HG03520 (cell line): ENCODE data around the gene STXBP4.
A peak's percentile ranks its signal among the peaks of the same experiment; 100 is the strongest.

Experiments
- ATAC-seq: cut with Tn5 transposase; IDR thresholded peaks from one replicate; pipeline ENCODE4 v1.9.1; 2021; ENCODE audit warnings: mild to moderate bottlenecking, moderate library complexity; ENCODE audit not compliant: unreplicated experiment

The STXBP4 gene

DNA sequence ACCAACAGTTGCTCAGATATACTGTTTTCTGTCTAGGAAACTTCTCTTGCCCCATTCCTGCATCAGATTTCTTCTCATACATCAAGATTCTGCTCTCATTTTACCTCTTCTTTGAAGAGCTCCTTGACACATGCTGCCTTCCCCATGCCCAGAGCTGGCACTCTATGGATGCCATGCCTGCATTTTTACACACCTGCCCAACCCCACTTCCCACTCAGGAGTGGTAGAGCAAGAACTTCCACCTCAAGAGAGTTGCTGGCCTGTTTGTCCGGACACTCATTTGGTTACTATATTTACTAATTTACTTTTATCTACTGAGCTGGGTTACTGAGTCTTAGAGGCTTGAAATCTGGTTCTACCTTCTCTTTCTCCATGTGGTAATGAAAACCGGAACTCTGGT lies 197.9 kb downstream of the STXBP4 start:
- no peak for ATAC-seq

DNA sequence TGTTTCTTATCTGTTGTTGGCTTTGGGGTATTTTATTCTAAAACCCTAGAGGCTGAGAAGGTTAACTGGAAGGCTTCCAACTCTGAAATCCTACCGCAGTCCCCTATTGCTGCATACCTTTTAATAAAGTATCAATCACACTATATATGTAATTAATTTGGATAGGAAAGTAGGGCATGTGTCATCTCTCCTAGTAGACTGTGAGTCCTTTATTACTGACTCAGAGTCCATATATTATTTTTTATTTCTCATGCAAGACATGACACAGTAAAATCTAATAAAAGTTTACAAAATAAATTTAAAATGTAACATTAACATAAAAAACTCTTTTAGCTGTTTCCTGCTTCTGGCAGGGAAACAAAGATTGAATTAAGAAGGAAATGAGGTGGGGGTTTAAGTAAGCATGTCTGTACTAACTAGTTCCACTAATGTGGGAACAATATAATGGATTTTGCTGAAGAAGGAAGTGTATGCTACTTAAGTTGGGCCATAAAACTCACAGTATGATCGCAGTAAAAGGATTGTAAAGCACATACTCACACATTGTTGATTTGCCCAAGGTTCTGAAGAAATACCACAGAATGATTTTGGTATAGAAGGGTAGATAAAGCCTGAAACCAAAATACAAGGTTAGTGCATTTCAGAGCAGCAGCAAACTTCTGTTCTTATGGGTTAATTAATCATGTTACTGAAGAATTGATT lies 198.6 kb downstream of the STXBP4 start:
- no peak for ATAC-seq

DNA sequence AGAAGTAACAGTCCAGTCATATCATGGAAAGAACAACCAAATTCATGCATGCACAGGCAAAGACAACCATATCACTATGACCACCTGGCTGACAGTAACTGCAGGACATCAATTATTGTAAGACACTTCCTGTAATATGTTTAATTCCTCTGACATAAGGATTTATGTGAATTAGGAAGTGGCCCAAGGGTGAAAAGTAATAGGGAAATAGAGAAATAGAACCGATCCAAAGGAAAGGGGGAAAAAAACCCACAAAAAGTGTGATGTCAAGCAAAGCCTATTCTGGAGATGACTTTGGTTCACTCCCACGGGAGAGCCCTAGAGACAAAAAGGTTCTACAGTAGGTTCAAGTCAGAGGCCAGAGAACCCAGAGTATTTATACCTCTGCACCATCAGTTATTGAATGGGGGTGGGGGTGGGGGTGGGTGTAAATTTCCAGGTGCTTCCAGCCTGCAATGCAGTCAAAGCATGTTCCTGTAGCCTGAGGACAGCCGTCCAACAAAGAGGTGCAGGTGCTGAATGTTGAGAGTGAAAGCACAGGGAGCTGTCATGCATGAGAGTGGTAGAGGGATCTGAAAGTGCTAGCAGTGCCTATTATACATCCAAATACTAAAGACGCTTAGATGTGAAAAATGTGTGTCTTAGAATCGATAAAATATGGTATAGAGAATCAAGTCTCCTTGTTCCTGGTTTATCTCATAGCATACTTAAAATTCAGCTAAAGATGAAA lies 200.6 kb downstream of the STXBP4 start:
- peak; percentile 81 for ATAC-seq

DNA sequence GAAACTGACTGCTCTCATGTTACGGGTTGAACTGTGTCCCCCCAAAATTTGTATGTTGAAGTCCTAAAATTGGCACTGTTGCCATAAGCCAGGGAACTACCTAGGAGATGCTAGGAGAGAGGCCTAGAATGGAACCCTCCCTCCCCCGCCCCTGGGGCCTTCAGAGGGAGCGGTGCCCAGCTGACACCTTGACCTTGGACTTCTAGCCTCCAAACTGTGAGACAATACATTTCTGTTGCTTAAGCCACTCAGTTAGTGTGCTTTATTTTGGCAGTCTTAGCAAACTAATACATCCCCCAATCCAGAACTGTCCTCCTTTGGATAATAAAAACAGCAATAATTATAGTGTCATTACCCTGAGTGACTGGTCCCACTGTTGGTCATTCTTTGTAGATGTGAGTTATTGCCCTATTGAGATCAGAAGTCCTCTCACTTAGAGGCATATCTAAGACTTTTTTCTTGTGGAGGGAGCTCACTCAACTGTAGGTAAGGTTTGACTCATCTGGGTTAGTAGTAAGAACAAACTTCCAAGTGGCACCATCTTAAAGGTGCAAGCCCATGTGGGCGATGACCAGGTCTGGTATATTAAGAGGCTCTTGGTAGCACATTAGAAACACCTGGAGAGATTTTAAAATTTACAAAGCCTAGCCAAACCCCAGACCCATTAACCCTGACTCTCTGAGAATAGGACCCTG lies 203.2 kb downstream of the STXBP4 start:
- no peak for ATAC-seq

DNA sequence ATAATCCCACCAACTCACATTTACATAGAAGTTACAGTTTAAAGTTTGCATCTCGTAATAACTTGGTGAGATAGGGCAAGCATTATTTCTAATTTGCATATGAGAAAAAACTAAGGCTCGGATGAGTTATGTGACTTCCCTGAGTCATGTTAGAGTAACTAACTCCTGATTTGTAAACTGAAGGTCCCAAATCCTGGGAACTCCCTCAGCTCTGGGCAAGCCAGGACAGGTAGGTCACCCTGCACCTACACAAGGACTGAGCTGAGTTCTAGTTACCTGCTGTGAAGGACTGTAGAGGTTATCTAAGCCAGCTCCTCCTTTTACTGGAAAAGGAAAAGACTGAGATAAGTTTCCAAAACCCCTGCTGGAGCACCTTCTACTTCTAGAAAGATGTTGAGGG lies 204.0 kb downstream of the STXBP4 start:
- ATAC-seq, result no peak

DNA sequence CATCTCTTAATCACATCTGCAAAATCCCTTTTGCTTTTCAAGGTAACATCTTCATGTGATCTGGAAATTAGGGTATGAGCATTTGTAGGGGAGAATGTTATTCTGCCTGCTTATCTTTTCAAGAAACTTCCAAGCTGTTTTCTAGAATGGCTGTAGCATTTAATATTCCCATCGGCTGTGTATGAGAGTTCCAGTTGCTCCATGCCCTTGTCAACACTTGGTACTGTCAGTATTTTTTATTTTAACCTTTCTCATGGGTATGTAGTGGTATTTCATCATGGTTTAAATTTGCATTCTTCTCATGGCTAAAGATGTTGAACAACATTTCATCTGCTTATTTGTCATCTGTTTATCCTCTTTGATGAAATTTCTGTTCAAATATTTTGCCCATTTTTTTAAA lies 205.6 kb downstream of the STXBP4 start:
- ATAC-seq, result no peak

DNA sequence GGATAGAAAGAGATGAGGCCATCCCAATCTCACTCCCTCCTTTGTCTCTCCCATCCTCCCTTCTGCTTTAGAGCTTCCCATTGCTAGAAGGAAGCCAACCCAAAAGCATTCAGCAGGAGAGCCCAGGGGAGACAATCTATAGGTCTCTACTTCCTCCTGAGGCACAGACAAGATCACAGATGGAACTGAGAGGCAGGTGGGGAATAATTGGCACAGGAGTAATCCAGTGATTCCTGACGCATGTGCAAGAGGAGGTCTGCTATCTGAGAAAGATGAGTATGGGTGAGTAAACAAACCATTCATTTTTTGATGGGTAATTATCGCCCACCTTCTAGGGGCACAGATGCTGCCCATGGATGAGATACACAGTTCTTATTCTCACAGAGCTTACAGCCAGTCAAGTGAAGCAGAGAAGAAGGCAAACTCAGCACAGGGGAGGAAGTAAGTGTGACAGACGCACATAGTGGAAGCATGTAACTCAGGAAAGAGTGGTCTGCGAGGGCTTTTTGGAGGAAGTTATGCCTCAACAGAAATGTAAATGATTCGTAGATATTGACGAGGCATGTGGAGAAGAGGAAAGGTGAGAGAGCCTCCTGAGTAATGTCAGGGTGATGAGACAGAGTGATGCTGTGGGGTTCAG lies 207.3 kb downstream of the STXBP4 start:
- no peak for ATAC-seq

DNA sequence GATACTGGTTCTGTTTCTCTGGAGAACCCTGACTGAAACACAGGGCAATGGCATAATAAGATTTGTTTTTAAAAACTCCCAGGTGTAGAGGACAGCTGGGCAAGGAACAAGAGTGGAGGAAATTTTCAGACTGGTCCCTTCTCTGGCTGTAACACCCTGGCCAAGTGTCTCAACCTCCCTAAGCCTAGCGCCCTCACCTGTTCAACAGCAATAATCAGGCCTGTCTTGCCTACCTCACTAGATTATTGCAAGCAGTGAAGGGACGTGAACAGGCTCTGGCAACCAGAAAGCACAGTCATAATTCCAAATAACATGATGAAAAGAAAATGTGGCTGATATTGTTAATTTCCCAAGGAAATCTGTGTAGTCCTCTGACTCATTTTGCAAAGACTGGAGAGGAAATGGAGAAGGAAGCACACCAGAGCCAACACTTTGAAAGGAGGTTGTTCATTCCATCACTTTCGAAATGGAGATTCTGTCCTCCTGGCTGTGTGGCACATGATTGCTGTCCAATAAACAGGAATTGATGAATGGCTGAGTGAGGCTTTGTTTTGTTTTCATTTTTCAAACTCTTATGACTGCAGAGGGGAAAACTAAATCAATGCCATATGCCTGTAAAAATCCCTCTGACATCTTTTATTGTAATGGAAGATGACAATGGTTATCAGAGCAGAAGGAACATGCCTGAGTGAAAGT lies 208.7 kb downstream of the STXBP4 start:
- no peak for ATAC-seq

DNA sequence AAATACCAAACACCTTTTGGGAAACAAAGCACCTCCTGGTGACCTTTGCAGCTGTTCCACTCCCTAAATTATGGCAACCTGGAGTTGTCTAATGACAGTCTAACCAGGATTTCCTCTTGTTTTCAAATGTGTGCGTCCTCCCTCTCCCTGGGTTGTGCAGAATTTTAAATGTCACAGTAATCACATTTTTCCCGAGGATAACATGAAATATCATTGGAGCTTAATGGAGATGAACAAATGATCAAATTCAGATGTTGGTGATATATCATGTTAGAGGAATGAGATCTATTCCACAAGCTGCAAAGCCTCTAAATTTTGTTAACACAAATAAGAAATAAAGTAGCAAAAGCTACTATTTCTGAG lies 209.3 kb downstream of the STXBP4 start:
- no peak for ATAC-seq

DNA sequence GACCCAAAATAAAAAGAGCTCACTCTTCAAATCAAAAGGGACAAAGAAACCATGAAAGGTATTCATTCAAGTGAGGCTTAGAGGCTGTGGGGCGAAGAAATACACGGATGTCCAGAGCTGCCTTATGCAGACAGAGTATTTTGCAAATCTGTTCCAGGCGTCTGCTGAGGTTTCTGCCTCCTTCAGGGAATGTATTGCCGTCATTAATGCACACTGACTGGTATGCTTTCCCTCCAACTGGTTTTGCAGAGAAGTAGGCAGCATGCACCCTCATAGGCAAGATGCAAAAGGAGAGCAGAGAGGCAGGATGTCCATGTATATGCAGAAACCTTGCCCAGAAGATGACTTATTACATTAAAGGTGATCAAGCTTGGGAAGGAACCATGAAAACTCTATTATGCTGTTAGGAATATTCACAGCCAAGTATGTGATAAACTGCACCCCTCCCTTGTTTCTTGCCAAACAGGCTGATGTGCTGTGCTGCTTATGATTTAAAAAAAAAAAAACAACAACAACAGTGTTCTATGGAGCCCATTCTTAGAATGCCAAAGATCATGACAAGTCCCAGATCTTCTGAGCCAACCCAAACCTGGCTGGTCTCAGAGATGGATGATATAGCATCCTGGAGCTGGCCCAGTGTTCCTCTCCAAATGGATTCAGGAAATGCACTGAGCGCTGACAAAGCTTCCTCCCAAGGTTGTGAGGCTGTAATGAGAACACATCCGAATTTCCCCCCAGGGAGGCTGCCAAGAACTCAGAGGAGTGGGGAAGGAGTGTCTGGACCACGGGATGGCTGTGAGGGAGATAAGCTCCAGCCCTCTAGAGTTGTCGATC lies 218.6 kb downstream of the STXBP4 start:
- no peak for ATAC-seq

DNA sequence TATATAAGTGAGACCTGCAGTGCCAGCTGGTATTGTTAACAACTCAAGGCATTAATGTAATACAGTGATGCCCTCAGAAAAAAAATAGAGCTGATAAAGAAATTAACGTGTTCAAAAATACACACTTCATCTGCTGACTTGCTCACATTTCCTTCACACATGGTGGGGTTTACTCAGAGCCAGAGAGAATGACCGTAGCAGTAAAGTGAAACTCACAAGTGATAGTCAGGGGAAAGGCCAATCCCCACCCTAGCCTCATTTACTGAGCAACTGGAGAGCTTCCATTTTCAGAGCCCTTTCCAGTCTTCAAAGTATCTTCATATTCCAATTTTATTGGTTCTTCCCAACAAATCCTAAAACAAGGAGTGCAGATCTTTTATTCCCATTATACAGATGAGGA lies 222.2 kb downstream of the STXBP4 start:
- no peak for ATAC-seq

DNA sequence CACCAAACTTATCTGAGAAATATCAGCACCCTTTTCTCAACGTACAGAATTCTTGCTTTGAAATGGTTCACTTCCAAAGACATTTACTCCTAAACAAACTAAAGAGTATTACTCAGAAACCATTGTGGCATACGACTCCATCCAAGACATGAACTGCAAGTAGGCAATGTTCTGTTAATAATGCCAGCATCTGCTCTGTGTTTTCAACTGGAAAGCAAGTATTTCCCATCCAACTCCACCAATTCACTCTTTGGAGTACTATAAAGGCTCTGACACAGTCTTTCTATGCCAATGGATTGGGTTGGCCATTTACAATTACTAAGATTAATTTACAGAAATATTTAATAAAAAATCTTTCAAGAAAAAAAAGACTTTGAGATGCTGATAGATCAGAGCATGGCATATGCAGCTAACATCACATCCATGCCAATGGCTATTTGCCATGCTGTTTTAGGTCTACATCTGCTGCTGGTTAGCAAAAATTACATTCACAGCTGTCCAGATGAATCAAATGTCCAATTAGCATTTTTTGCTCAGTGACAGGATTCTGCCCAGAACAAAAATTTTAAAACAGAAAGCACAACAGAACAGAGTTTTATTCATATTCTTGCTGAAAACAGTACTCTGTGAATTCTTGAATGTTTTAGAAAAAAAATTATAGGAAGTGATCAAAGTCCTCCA lies 230.3 kb downstream of the STXBP4 start:
- no peak for ATAC-seq

DNA sequence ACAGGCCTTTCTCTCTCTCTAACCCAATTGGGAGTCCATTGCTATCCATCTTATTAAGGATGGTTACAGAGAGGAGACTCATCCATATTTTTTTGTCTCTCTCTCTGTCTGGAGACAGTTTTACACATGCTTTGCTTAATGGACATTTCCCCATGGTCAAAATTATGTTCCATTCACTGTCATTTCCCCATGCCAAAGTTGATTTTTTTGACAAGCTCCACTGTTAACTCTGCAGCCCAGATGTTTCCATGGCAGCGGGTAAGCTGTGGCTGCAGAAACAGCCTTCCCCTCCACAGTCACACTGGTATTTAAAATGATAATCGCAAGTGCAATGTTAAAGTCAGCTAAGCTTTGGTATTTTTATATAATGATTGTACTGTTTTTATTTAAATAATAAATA lies 232.3 kb downstream of the STXBP4 start:
- no peak for ATAC-seq

DNA sequence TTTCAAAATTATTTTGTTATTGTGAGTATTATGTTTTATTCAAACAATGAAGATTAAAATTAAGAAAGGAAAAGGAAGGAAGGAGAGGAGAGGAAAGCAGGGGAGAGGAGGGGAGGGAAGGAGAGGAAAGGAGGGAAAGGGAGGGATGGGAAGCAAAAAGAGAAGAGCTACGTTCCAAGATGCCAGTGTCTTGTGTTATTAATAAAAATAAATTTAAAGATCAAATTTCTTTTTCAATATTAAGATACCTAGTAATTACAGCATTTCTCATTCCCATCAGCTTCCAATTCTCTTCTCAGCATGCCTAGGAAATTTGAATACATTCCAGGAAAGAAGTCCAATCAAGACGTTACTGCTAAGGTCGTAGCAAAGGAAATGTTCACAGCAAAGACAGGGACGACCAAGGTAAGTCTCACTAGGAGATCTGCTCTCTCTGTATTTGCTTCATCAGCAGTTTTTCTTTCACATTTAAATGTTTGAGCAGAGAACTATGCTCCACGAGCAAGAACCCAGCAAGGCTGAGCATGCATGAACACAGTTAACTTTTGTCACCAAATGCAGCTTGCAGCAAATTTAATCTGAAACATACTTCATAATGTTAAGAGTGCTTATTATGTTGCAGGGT lies 232.9 kb downstream of the STXBP4 start:
- ATAC-seq, result no peak

DNA sequence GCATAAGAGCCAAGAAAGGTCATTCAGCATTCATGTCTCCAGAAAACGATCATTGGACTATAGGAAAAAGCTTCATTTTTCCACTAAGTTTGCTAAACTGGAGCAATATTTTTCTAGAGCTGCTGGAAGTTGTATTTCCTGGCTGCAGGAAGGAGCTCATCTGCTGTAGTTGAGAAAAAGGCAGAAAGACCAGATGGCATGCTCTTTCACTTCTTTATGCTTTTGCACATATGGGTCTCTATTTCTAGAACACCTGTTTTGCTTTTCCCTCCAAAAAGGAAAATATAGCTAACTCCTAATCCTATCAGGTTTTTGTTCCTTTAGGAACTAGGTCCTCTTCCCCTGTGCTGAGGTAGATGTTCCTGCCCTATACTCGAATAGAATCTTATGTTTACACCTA lies 234.3 kb downstream of the STXBP4 start:
- no peak for ATAC-seq

DNA sequence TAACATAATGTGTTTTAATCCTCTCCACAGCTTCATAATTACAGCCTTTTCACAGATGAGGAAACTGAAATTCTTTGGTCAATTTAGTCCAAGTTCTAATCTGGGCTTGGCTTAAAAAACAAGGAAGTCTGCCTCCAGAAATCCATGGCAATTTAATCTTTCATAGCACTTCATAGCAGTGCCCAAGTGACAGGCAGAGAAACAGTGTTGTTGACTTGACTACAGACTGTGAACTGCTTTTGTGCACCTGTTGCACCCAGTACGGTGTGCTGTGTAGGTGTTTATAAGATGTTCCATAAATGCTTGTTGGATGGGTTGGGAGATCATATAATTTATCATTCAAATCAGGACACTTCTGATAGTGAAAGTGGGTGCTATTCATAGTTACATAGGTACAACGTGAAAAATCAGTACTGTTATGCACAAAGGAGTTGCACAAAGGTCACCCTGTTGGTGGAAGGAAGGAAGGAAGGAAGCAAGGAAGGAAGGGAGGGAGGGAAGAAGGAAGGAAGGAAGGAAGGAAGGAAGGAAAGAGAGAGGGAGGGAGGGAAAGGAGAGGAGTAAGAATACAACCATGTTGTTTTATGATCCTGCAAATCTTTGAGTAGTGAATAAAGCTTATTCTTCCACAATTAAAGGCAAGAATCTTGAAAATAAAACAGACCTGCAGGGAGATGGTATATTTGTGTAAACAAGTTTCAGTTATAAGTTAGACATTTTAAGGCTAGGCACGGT lies 239.7 kb downstream of the STXBP4 start:
- ATAC-seq, result no peak

DNA sequence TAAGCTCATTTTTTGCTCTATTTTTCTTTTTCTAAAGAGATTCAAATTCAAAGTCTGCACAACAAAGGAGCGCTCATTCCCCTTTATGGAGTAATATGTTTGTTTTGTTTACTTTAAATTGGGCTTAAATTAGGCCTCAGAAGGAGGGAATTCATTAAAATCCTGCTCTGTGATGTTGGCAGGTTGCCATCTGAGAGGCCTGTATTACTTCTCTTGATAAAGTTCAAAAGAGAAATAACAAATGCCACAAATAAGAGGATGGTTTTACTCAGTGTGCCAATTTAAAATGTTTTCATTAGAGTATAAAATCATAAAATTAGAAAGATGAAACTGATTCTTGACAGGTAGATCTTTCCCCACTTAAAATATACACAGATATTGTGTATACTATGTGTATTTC lies 241.7 kb downstream of the STXBP4 start:
- no peak for ATAC-seq

DNA sequence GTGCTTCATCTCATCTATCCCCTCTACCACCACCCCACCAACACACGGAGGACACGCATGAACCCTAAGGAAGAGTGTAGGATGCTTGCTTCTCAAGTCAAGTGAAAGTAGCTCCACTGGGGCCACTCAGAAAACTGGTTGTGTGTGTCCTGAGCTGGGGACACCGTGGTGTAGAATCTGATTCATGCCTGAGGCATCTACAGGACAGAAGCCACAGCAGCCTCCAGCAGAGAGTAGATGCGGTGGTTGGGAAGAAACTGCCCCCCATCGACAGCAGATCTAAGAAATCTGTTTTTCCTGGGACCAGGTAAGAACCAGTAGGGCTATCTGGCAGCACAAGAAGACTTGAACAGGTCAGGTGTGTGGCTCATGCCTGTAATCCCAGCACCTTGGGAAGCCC lies 244.3 kb downstream of the STXBP4 start:
- no peak for ATAC-seq

DNA sequence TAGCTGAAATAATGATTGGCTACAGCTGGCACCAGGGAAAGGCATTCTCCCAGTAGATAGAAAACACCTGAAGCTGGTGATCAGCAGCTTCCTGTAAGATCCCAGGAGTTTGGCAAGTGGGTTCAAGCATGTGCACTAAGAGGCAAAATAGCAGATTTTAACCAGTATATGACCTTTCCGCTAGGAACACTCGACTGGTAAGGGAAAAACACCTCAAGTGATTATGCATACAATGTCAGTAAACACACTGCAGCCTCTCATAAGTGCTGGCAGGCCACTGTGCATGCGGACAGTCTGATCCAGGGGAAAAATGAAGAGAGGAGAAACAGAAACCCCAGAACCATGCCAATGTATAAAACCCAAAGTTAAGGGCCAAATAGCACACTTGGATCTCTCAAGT lies 247.1 kb downstream of the STXBP4 start:
- ATAC-seq, result no peak
